ENCODE data around the gene NEFH.

NEFH gene

DNA sequence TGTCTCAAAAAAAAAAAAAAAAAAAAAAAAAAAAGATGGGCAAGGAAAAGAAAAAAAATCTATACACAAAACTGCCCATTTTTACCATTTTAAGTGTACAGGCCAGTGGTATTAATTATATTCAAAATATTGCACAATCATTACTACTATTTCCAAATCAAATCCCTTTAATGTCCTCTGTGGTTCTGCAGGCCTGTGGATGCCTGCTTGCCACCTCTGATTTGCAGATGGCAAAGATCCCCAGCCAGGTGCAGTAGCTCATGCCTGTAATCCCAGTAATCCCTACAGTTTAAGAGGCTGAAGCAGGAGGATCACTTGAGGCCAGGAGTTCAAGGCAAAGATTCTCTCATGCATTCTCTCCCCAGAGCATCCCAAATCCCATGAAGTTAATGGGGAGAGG lies 21.5 kb upstream of the NEFH start:
- Histone ChIP-seq H3K36me3 (no peaks in the 10 kb centered on the region), H3K27me3 (no peaks in the 10 kb centered on the region), H3K9me3 (no peaks in the 10 kb centered on the region), H3K4me3 (ENCODE audit: low read depth, low read length) (no peak overlapping the region), H3K4me1 (no peaks in the 10 kb centered on the region; the same call in 1 of the 2 replicates)
- DNase-seq, result no peak
- TF ChIP-seq, protein P1, sequence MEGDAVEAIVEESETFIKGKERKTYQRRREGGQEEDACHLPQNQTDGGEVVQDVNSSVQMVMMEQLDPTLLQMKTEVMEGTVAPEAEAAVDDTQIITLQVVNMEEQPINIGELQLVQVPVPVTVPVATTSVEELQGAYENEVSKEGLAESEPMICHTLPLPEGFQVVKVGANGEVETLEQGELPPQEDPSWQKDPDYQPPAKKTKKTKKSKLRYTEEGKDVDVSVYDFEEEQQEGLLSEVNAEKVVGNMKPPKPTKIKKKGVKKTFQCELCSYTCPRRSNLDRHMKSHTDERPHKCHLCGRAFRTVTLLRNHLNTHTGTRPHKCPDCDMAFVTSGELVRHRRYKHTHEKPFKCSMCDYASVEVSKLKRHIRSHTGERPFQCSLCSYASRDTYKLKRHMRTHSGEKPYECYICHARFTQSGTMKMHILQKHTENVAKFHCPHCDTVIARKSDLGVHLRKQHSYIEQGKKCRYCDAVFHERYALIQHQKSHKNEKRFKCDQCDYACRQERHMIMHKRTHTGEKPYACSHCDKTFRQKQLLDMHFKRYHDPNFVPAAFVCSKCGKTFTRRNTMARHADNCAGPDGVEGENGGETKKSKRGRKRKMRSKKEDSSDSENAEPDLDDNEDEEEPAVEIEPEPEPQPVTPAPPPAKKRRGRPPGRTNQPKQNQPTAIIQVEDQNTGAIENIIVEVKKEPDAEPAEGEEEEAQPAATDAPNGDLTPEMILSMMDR (IDR thresholded peaks at IDR 0.05; ENCODE audit: low read depth, low read length), result no peak

DNA sequence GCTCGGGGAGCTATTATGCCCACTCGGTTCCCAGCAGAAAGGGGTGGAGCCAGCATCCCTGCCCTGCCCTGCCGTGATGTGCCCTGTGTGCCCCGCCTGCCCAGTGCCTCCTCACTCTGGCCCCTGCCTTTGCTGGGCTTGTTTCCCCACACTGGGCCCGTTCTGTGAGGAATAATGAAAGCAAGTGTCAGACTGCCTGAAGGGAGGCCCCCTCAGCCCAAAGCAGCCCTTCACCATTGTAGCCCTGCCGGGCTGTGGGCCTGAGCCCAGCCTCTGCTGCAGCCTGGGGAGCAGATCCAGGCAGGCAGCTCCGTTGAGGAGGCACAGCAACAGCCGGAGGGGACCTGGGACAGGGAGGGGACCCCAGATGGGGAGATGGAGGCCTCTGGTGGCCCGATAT lies 20.2 kb upstream of the NEFH start:
- H3K27me3 ChIP-seq, result no peaks in the 10 kb centered on the region
- DNase-seq, result no peak
- no peak overlapping the region for H3K4me3 ChIP-seq (ENCODE audit: low read depth, low read length)
- no peaks in the 10 kb centered on the region for H3K36me3 ChIP-seq
- H3K9me3 ChIP-seq, result no peaks in the 10 kb centered on the region
- H3K4me1 ChIP-seq, result no peaks in the 10 kb centered on the region; the same call in 1 of the 2 replicates
- TF ChIP-seq, protein P1 (IDR thresholded peaks at IDR 0.05; ENCODE audit: low read depth, low read length), result no peak

DNA sequence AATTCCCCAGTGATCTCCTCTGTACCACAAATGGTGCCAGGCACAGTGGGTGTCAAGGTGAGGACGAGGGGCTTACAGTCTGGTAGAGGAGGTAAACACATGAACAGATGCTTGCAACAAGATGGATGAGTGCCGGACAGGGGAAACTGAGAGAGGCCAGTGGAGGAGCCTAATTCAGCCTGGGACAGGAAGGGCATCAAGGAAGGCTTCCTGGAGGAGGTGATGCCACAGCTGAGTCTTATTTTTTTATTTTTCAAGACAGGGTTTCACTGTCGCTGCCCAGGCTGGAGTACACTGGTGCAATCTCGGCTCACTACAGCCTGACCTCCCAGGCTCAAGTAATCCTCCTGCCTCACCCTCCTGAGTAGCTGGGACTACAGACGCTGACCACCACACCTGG lies 18.8 kb upstream of the NEFH start:
- no peak for DNase-seq
- H3K9me3 ChIP-seq, result no peaks in the 10 kb centered on the region
- H3K36me3 ChIP-seq, result no peaks in the 10 kb centered on the region
- no peaks in the 10 kb centered on the region for H3K27me3 ChIP-seq
- TF ChIP-seq, protein P1 (IDR thresholded peaks at IDR 0.05; ENCODE audit: low read depth, low read length), result no peak
- no peaks in the 10 kb centered on the region; the same call in 1 of the 2 replicates for H3K4me1 ChIP-seq
- H3K4me3 ChIP-seq (ENCODE audit: low read depth, low read length), result no peak overlapping the region

DNA sequence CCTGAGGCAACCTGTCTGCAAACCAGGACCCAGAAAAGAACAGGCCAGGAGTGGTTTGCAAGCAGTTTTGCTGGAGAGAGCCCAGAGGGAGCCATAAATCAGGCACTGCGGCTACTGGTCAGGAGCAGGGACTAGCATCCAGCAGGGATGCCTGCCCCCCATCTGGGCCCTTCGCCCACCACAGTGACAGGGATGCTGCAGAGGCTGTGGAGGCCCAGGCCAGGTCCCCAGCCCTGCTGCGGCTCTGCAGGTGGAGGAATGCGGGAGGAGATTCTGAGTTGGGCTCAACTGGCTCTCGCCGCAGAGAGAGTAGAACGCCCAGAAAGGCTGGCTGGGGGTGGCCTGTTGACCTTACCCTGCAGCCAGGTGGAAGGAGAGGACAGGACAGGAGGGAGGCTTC lies 16.4 kb upstream of the NEFH start:
- no peaks in the 10 kb centered on the region for H3K4me1 ChIP-seq
- DNase-seq, result no peak
- H3K9me3 ChIP-seq, result no peaks in the 10 kb centered on the region
- no peaks in the 10 kb centered on the region for H3K27me3 ChIP-seq
- no peaks in the 10 kb centered on the region for H3K36me3 ChIP-seq
- no peak overlapping the region for H3K4me3 ChIP-seq (ENCODE audit: low read depth, low read length)
- TF ChIP-seq, protein P1 (IDR thresholded peaks at IDR 0.05; ENCODE audit: low read depth, low read length), result no peak

DNA sequence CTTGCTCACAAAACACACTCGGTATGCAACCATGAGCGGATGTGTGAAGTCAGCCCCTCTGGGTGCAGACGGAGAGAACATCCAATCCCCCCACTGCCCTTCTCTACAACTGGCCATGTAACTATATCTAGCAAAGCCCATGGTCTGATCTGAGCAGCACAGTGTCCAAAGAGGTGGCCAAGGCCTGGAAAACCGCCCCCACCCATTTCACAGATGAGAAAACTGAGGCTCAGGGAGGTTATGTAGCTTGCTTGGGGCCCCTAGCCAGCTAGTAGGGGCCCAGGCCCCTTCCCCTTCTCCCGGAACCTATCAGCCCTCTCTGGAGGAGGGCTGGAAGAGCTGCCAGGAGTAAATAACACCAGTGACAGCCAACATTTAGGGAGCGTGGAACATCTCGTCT lies 15.4 kb upstream of the NEFH start:
- Histone ChIP-seq H3K4me1 (no peaks in the 10 kb centered on the region), H3K36me3 (no peaks in the 10 kb centered on the region), H3K9me3 (no peaks in the 10 kb centered on the region), H3K4me3 (ENCODE audit: low read depth, low read length) (no peak overlapping the region), H3K27me3 (no peaks in the 10 kb centered on the region)
- DNase-seq, result no peak
- TF ChIP-seq, protein P1 (IDR thresholded peaks at IDR 0.05; ENCODE audit: low read depth, low read length), result no peak

DNA sequence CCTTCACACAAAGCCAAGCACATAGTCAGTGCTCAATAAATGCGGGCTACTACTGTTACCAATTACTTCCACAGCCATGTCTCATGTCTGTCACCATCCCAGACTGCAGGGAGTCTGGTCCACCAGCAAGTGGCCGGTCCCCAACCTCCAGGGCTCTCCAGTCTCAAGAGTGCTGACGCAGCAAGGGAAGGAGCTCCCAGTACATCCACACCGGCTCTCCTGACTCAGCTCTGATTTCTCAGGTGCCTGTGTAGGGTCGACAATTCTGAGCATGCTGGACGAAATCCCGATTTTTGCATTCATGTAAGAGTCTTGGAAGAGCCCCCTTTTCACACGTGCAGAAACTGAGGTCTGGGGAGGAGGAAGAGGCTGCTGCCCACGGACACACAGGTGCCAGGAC lies 10.3 kb upstream of the NEFH start:
- no peak for DNase-seq
- Histone ChIP-seq H3K36me3 (no peaks in the 10 kb centered on the region), H3K27me3 (no peaks in the 10 kb centered on the region), H3K4me1 (no peaks in the 10 kb centered on the region; the same call in 1 of the 2 replicates), H3K9me3 (no peaks in the 10 kb centered on the region), H3K4me3 (ENCODE audit: low read depth, low read length) (no peak overlapping the region)
- TF ChIP-seq, protein P1 (IDR thresholded peaks at IDR 0.05; ENCODE audit: low read depth, low read length), result no peak
